GM11168 (cell line): Measurements from ENCODE around the gene DRP2.
"Not testable (repeated sequence)": the region's sequence is repeated elsewhere in the genome, so short reads cannot be mapped to it uniquely, and the experiment has no call there.

Experiments used
- in situ Hi-C: fragments of 300-500 bp; cut with MboI; formaldehyde crosslinking; loops from one replicate; pipeline ENCODE4 v1.12.0; 2022; ENCODE audit warnings: low sequenced_read_pairs; ENCODE audit not compliant: unreplicated experiment

DRP2 gene

GRCh38 chrX:101230636-101231035, 11.1 kb downstream of the DRP2 start:
- in situ Hi-C loops = no loop called here

DNA sequence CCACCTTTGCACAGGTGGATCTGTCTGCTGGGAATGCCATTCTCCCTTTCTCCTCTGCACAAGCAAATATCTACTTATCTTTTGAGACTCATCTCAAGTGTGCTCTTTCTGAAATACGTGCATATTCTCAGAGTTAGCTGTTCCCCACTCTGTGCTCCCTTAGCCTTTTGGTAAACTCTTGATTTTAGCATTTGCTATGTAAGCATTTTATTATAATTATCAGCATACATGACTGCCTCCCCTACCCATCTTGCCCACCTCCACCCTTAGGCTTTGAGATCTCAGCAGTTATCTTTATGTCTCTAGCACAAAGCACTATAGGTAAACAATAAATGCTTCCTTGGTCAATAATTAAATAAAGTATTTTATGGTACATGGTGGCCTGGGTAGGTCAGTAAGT, 11.5 kb downstream of the DRP2 start:
- in situ Hi-C loops = no loop called here

GRCh38 chrX:101232316-101232715, 12.7 kb downstream of the DRP2 start:
- in situ Hi-C loops = no loop called here

- in situ Hi-C loops = no loop called here
These were observed 17.5 kb downstream of the DRP2 start for GRCh38 chrX:101237041-101237440.

GRCh38 chrX:101241531-101241930, 21.9 kb downstream of the DRP2 start:
- in situ Hi-C loops = no loop called here

DNA sequence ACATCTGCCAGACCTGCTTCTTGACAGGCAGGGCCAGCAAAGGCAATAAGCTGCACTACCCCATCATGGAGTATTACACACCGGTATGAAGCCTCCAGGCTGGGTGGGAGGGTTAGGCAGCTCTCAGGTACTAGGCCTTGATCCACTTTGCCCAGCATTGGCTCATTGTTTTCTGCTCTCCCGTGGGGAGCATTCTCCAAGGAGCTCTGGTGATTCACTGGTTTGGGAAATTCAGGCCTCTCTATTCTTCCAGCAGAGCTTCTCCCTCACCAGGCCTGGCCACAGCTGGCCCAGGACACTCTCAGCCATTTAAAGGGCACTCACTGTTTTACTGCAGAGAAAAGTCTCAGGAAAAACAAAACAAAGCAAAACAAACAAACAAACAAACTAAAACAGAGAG, 33.0 kb downstream of the DRP2 start:
- in situ Hi-C loops = no loop called here

GRCh38 chrX:101257448-101258258, 38.1 kb downstream of the DRP2 start:
- in situ Hi-C loops = no loop called here

- in situ Hi-C loops = no loop called here
These were observed 38.6 kb downstream of the DRP2 start for GRCh38 chrX:101258259-101258581.

GRCh38 chrX:101260435-101260834, 40.8 kb downstream of the DRP2 start:
- in situ Hi-C loops = no loop called here

- in situ Hi-C loops = no loop called here
These were observed 43.0 kb downstream of the DRP2 start for GRCh38 chrX:101262590-101262989.

DNA sequence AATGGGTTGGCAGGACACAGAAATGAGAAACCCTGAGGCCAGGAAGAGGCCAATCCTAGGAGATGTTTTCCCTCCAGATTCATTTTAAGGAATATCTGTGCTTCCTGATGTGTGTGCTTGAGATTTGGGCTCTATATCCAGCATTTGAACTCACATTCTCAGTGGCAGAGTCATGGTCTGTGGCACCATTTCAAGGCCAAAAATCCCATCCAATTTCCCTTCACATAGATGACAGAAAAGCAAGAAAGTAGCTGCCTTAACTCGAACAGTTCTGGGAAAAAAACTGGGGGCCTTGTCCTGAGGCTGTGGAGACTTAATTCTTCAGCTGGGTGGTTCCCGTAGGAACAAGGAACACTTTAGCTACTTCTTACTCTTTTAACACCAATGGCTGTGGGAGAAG, 44.2 kb downstream of the DRP2 start:
- in situ Hi-C loops = no loop called here

DNA sequence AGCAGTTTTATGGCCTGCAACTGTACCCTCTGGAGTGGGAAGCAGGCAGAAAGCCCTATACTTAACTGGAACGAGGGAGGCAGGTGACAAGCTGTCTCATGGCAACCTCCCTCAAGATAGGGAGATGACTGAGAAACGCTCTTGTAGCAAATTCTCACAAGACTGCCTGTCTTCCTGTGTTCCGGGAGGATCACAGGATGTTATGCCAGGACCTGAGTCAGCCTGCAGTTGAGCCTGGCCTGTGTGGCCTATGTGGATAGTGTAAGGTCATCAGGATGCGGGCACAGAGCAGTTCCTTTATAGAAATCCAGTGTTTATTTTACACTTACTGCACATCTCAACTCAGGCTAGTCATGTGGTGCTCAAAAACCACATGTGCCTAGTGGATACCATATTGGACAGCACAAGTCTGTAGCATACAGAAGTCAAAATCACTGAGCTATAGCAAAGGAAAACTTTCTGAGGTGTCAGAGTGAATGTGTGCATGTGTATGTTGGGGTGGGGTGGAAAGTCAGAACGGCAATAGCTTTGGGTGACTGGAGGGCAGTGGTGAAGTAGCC, 46.4 kb downstream of the DRP2 start:
- in situ Hi-C loops = no loop called here

- in situ Hi-C loops = no loop called here
These were observed 54.6 kb downstream of the DRP2 start for GRCh38 chrX:101274198-101274597.

DNA sequence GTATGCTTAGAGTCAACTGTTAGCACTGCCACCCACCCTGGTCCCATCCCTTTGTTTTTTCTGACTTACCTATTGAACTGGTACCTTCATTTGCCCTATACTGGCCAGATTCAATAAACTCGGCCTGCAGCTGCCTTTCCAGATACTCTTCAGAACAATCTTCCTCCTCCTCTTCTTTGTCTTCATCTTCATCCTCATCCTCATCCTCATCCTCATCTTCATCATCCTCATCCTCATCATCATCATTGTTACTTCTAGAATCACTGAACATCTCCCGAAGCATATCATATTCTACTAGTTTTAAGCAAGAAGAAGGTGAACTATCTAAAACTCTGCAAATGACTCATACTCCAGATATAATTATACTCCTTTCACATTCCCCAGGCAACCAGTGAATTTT, 56.7 kb downstream of the DRP2 start:
- in situ Hi-C loops = no loop called here

DNA sequence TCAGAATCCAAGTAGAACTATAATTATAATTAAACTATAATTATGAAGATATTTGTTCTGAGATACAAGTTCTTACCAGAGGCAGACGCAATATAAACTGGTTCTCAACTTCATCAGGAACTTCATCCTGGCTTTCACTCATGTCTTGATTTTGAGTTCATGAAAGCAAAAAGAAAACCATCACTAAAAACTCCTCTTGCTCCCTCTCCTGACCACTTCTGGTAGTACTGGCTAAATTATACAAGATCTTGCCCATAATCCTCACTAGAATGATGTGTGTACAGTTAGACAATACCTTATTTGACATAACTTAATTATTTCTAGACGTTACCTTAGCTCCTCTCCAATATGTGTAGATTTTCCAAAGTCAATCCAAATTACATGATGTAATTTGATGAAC, 67.8 kb downstream of the DRP2 start:
- in situ Hi-C loops = no loop called here

DNA sequence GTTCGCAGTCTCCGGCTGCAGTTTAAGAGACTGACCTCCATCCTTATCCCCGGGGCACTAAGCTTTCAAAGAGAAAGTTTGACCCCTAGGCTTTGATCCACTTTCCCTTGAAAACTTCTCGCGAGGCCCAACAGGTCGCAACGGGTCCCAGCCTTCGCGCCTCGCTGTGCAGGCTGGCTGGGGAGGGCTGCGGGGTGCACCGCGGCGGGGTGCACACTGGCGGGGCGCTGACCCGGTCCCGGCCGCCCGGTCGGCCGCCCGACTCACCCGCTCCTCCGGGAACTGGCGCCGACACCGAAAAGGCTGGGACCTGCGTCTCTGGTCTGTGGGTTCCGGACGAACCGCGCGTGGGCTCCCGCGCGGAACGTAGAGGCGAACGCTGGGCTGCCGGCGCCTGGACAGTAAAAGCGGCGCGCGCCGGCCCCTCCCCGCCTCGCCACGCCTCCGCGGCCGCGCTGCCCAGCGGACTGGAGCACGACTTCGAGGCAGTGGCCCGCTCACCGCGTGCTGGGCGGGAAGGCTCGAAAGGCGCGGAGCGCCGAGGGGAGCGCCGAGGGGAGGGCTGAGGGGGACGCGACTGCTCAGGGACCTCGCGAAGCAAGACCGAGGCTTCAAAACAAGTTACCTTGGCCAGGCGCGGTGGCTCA, 71.5 kb downstream of the DRP2 start, which contains the start of gene TAF7L:
Gene TAF7L (minus strand): TSS at position 378 of the 647 bp plus-strand sequence. CDS start 3,791 bp downstream, outside the sequence.
- in situ Hi-C loops = no loop called here

GRCh38 chrX:101295603-101296002, 76.0 kb downstream of the DRP2 start:
- in situ Hi-C loops = not testable (repeated sequence)

GRCh38 chrX:101303790-101304189, 84.2 kb downstream of the DRP2 start:
- in situ Hi-C loops = no loop called here
